ENCODE measurements around the gene STX1B. TPM values are rescaled to one million over a fixed set of nuclear protein-coding genes. Genes with fewer than 3 reads are reported as not detected.
"Not testable (repeated sequence)": the region's sequence is repeated elsewhere in the genome, so short reads cannot be mapped to it uniquely, and the experiment has no call there.

Gene STX1B
- total RNA-seq, 2 experiments from 2014 or later, result 0.47 to 2.1 TPM

DNA sequence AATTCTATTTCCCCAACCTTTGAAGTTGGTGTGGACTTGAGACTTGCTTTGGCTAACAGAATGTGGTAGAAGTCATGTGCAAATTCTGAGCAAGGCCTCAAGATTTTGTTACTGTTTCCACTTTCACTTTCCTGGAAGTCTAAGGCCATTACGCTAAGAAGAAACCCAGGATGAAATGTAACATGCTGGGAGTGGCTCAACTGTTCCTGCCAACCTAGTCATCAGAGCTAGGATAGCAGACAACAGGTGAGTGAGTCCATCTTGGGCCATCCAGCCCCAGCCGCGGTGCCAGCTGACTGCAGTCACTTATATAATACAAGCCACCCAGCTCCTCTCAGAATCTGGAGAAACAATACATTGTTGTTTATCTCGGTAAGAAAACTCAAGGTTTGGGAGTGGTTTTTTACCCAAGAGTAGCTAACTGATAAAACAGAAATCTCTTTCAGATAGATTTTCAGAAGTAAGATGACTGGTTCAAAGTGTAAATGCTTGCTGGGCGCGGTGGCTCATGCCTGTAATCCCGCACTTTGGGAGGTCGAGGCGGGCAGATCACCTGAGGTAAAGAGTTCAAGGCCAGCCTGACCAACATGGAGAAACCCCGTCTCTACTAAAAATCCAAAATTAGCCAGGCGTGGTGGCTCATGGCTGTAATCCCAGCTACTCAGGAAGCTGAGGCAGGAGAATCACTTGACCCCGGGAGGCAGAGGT, 12.3 kb upstream of the STX1B start:
- no peaks in the 10 kb centered on the region for H3K4me1 ChIP-seq (ENCODE audit: insufficient read depth, low read length, poor library complexity, severe bottlenecking)
- H2AFZ ChIP-seq (ENCODE audit: low read length), result no peak overlapping the region
- H3K36me3 ChIP-seq (ENCODE audit: insufficient read depth, low read length), result no peaks in the 10 kb centered on the region
- H3K4me3 ChIP-seq (ENCODE audit: low read depth, low read length, poor library complexity, severe bottlenecking), result no peak overlapping the region
- intact Hi-C loops (cut with micrococcal nuclease; ENCODE audit: unreplicated experiment), result no loop called here
- no peaks in the 10 kb centered on the region for H4K20me1 ChIP-seq (ENCODE audit: insufficient read depth, low read length)
- H3K9me2 ChIP-seq (ENCODE audit: insufficient read depth, low read length), result no peaks in the 10 kb centered on the region
- DNase-seq (ENCODE audit: low spot score), result no peak
- no peaks in the 10 kb centered on the region for H3K79me2 ChIP-seq (ENCODE audit: insufficient read depth, low read depth, low read length)
- BruUV-seq (replicated peaks), result no TSS peak
- CTCF ChIA-PET (ENCODE audit: unreplicated experiment), result no interaction called here
- no peak overlapping the region for H3K4me2 ChIP-seq (ENCODE audit: low read length)
- no peaks in the 10 kb centered on the region for H3K9me3 ChIP-seq (ENCODE audit: low read length)
- POLR2A ChIA-PET, result interaction anchor here (0.6 to 1.1 kb wide), 2 partner anchors 243 to 437 kb away, joined by 3 to 4 read pairs; no protein-coding TSS in a partner anchor
- TF ChIP-seq, protein P1, sequence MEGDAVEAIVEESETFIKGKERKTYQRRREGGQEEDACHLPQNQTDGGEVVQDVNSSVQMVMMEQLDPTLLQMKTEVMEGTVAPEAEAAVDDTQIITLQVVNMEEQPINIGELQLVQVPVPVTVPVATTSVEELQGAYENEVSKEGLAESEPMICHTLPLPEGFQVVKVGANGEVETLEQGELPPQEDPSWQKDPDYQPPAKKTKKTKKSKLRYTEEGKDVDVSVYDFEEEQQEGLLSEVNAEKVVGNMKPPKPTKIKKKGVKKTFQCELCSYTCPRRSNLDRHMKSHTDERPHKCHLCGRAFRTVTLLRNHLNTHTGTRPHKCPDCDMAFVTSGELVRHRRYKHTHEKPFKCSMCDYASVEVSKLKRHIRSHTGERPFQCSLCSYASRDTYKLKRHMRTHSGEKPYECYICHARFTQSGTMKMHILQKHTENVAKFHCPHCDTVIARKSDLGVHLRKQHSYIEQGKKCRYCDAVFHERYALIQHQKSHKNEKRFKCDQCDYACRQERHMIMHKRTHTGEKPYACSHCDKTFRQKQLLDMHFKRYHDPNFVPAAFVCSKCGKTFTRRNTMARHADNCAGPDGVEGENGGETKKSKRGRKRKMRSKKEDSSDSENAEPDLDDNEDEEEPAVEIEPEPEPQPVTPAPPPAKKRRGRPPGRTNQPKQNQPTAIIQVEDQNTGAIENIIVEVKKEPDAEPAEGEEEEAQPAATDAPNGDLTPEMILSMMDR (conservative IDR thresholded peaks at IDR 0.05; ENCODE audit: low read length), result no peak
- TF ChIP-seq EZH2phosphoT487 (IDR thresholded peaks at IDR 0.05; ENCODE audit: borderline replicate concordance, low read depth, low read length), result no peak
- no peak overlapping the region for H3K27ac ChIP-seq (ENCODE audit: low read depth, low read length, poor library complexity, severe bottlenecking)

DNA sequence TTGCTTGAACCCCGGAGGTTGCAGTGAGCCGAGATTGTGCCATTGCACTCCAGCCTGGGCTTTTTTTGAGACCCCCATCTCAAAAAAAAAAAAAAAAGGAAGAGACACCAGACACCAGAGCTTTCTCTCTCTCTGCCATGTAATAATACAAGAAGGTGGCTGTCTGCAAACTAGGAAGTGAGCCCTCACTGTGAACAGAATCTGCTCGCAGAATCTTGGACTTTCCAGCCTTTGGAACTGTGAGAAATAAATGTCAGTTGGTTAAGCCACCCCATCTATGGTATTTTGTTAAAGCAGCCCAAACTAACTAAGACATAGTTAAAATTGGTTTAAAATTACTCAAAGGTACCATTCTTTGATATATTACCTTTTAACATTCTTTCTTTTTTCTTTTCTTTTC, 10.1 kb upstream of the STX1B start:
- H3K9me3 ChIP-seq (ENCODE audit: low read length), result no peaks in the 10 kb centered on the region
- no peak overlapping the region for H3K27ac ChIP-seq (ENCODE audit: low read depth, low read length, poor library complexity, severe bottlenecking)
- no peak overlapping the region for H2AFZ ChIP-seq (ENCODE audit: low read length)
- no peaks in the 10 kb centered on the region for H3K36me3 ChIP-seq (ENCODE audit: insufficient read depth, low read length)
- no peaks in the 10 kb centered on the region for H3K9me2 ChIP-seq (ENCODE audit: insufficient read depth, low read length)
- H3K79me2 ChIP-seq (ENCODE audit: insufficient read depth, low read depth, low read length), result no peaks in the 10 kb centered on the region
- H3K4me3 ChIP-seq (ENCODE audit: low read depth, low read length, poor library complexity, severe bottlenecking), result no peak overlapping the region
- no peaks in the 10 kb centered on the region for H3K4me1 ChIP-seq (ENCODE audit: insufficient read depth, low read length, poor library complexity, severe bottlenecking)
- POLR2A ChIA-PET, result interaction anchor here (0.7 kb wide), 1 partner anchor 435 kb away, joined by 3 read pairs; no protein-coding TSS in a partner anchor
- no peak overlapping the region for H3K4me2 ChIP-seq (ENCODE audit: low read length)
- CTCF ChIA-PET (ENCODE audit: unreplicated experiment), result no interaction called here
- no peak for DNase-seq (ENCODE audit: low spot score)
- no TSS peak for BruUV-seq (replicated peaks)
- TF ChIP-seq, protein P1 (conservative IDR thresholded peaks at IDR 0.05; ENCODE audit: low read length), result no peak
- no peak for TF ChIP-seq EZH2phosphoT487 (IDR thresholded peaks at IDR 0.05; ENCODE audit: borderline replicate concordance, low read depth, low read length)
- no peaks in the 10 kb centered on the region for H4K20me1 ChIP-seq (ENCODE audit: insufficient read depth, low read length)
- intact Hi-C loops (cut with micrococcal nuclease; ENCODE audit: unreplicated experiment), result no loop called here

DNA sequence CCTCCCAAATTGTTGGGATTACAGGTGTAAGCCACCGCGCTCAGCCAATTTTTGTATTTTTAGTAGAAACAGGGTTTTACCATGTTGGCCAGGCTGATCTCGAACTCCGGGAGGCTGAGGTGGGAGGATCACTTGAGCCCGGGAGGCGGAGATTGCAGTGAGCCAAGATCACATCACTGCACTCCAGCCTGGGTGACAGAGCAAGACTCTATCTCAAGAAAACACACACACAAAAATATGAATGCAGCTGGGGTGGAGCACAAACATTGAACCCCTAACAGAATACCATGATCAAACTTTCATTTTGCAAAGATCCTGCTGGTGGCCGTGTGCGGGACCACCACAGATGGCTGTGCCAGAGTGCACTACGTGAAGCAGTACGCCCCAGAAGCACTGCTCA, 7.3 kb upstream of the STX1B start:
- H3K79me2 ChIP-seq (ENCODE audit: insufficient read depth, low read depth, low read length); H3K9me2 ChIP-seq (ENCODE audit: insufficient read depth, low read length); H2AFZ ChIP-seq (ENCODE audit: low read length); H3K36me3 ChIP-seq (ENCODE audit: insufficient read depth, low read length); H3K4me2 ChIP-seq (ENCODE audit: low read length); BruUV-seq (replicated peaks); H3K4me3 ChIP-seq (ENCODE audit: low read depth, low read length, poor library complexity, severe bottlenecking); H3K4me1 ChIP-seq (ENCODE audit: insufficient read depth, low read length, poor library complexity, severe bottlenecking); H4K20me1 ChIP-seq (ENCODE audit: insufficient read depth, low read length); CTCF ChIA-PET (ENCODE audit: unreplicated experiment); H3K9me3 ChIP-seq (ENCODE audit: low read length); intact Hi-C loops (cut with micrococcal nuclease; ENCODE audit: unreplicated experiment); H3K27ac ChIP-seq (ENCODE audit: low read depth, low read length, poor library complexity, severe bottlenecking); DNase-seq (ENCODE audit: low spot score): not testable (repeated sequence)
- POLR2A ChIA-PET, result interaction anchor here (0.7 kb wide), 1 partner anchor 73 kb away, joined by 3 read pairs; no protein-coding TSS in a partner anchor
